H1 (cell line): ENCODE results near the gene TSG101. TPM values are rescaled to one million over a fixed set of nuclear protein-coding genes. Genes with fewer than 3 reads are reported as not detected.

Experiments used
- BACH1 ChIP-seq: IDR thresholded peaks from 2 replicates; pipeline ENCODE4 v1.6.1; 2012; ENCODE audit warnings: low read length, improper control_type of control experiment
- BCL11A ChIP-seq, 2 experiments: IDR thresholded peaks; one replicate each; pipeline ENCODE4 v1.6.1; 2011; ENCODE audit warnings: low read depth in 2 of 2, low read length in 2 of 2, mild to moderate bottlenecking in 2 of 2
- BRCA1 ChIP-seq: IDR thresholded peaks from 2 replicates; pipeline ENCODE4 v1.6.1; 2012; ENCODE audit warnings: low read depth, low read length, improper control_type of control experiment
- FOSL1 ChIP-seq: IDR thresholded peaks from 2 replicates; pipeline ENCODE4 v1.6.1; 2011; ENCODE audit warnings: mild to moderate bottlenecking, low read depth, low read length, moderate library complexity; ENCODE audit not compliant: insufficient read depth
- GABPA ChIP-seq: IDR thresholded peaks from 2 replicates; pipeline ENCODE4 v1.6.1; 2011; ENCODE audit warnings: mild to moderate bottlenecking, low read length, moderate library complexity, borderline replicate concordance; ENCODE audit not compliant: insufficient read depth
- HDAC2 ChIP-seq, 2 experiments: fragments of 300-600 bp in 1 of 2; sonication (generic) in 1 of 2; IDR thresholded peaks; 2 replicates each; pipeline ENCODE4 v1.6.1; 2011 to 2012; ENCODE audit warnings: low read depth in 2 of 2, low read length in 2 of 2, mild to moderate bottlenecking in 2 of 2, moderate library complexity in 2 of 2, borderline replicate concordance in 1 of 2, inconsistent platforms in 1 of 2
- JUND ChIP-seq: IDR thresholded peaks from 2 replicates; pipeline ENCODE4 v1.6.1; 2011; ENCODE audit warnings: mild to moderate bottlenecking, improper control_type of control experiment, low read length
- KDM1A ChIP-seq: fragments of 200-600, 300-600 bp; sonication (generic); IDR thresholded peaks from 2 replicates; pipeline ENCODE4 v1.7.1; 2016; ENCODE audit warnings: mild to moderate bottlenecking, low read length, borderline replicate concordance
- KDM4A ChIP-seq: IDR thresholded peaks from one replicate; pipeline ENCODE4 v1.7.1; 2012; ENCODE audit warnings: low read depth, mild to moderate bottlenecking, moderate library complexity, low read length, inconsistent platforms; ENCODE audit not compliant: severe bottlenecking
- NRF1 ChIP-seq: IDR thresholded peaks from 2 replicates; pipeline ENCODE4 v1.6.1; 2011; ENCODE audit warnings: mild to moderate bottlenecking, low read depth, low read length, improper control_type of control experiment
- POLR2AphosphoS5 ChIP-seq: IDR thresholded peaks from 2 replicates; pipeline ENCODE4 v1.6.1; 2011; ENCODE audit warnings: low read depth, low read length
- RFX5 ChIP-seq: IDR thresholded peaks from 2 replicates; pipeline ENCODE4 v1.6.1; 2011; ENCODE audit warnings: low read depth, low read length, improper control_type of control experiment, borderline replicate concordance
- SAP30 ChIP-seq: fragments of 300-600 bp; sonication (generic); IDR thresholded peaks from 2 replicates; pipeline ENCODE4 v1.7.1; 2012; ENCODE audit warnings: low read length, moderate library complexity, mild to moderate bottlenecking, inconsistent platforms; ENCODE audit not compliant: insufficient read depth, insufficient replicate concordance
- SIN3A ChIP-seq, 2 experiments: IDR thresholded peaks in 1 of 2; conservative IDR thresholded peaks in 1 of 2; 2 replicates each; pipeline ENCODE4 v1.6.1; 2011 to 2012; ENCODE audit warnings: low read length in 2 of 2, improper control_type of control experiment in 1 of 2, low read depth in 1 of 2, mild to moderate bottlenecking in 1 of 2
- SP1 ChIP-seq: IDR thresholded peaks from 2 replicates; pipeline ENCODE4 v1.6.1; 2011; ENCODE audit warnings: low read depth, low read length
- TAF1 ChIP-seq: IDR thresholded peaks from 2 replicates; pipeline ENCODE4 v1.6.1; 2011; ENCODE audit warnings: mild to moderate bottlenecking, low read depth, low read length
- TBP ChIP-seq: IDR thresholded peaks from 2 replicates; pipeline ENCODE4 v1.6.1; 2011; ENCODE audit warnings: low read depth, low read length, improper control_type of control experiment
- YY1 ChIP-seq: IDR thresholded peaks from 2 replicates; pipeline ENCODE4 v1.6.1; 2011; ENCODE audit warnings: low read depth, mild to moderate bottlenecking, low read length
- polyA plus RNA-seq, 7 experiments: library from polyadenylated mRNA; depleted of rRNA in 3 of 7; stranded (reverse) in 5 of 7; unstranded in 2 of 7; fragments of >200 nt in 5 of 7; fragments of 200-250 nt in 2 of 7; gene quantifications; 1 replicate in 5 of 7; 2 replicates in 1 of 7; 4 replicates in 1 of 7; pipeline versions ENCODE4 v1.2.1 to v1.2.3, GENCODE V29; 2011 to 2013; ENCODE audit warnings: missing spikeins in 2 of 7, mixed read lengths in 2 of 7
- total RNA-seq: library from RNA; stranded (reverse); fragmentation: NEBNext Ultra II Directional; extraction: Animal tissue kit (Norgen Biotek cat#: 25700); gene quantifications from 2 replicates; pipeline ENCODE4 v1.2.1, GENCODE V29; 2021
- TF ChIP-seq, protein P1 (sequence below): IDR thresholded peaks from 2 replicates; pipeline ENCODE4 v1.6.1; 2012; ENCODE audit warnings: inconsistent platforms
- TF ChIP-seq, protein P2 (sequence below): IDR thresholded peaks from 2 replicates; pipeline ENCODE4 v1.6.1; 2012; ENCODE audit warnings: low read length, inconsistent platforms
- TF ChIP-seq, protein P3 (sequence below): IDR thresholded peaks from 2 replicates; pipeline ENCODE4 v1.6.1; 2011; ENCODE audit warnings: low read depth, mild to moderate bottlenecking, low read length; ENCODE audit not compliant: insufficient read depth

Gene TSG101
- total and polyA plus RNA-seq, 2 of the 8 experiments (the other 6 are each of a cell fraction or from before 2014, with no cell fraction given) = 50.8 to 151 TPM

DNA sequence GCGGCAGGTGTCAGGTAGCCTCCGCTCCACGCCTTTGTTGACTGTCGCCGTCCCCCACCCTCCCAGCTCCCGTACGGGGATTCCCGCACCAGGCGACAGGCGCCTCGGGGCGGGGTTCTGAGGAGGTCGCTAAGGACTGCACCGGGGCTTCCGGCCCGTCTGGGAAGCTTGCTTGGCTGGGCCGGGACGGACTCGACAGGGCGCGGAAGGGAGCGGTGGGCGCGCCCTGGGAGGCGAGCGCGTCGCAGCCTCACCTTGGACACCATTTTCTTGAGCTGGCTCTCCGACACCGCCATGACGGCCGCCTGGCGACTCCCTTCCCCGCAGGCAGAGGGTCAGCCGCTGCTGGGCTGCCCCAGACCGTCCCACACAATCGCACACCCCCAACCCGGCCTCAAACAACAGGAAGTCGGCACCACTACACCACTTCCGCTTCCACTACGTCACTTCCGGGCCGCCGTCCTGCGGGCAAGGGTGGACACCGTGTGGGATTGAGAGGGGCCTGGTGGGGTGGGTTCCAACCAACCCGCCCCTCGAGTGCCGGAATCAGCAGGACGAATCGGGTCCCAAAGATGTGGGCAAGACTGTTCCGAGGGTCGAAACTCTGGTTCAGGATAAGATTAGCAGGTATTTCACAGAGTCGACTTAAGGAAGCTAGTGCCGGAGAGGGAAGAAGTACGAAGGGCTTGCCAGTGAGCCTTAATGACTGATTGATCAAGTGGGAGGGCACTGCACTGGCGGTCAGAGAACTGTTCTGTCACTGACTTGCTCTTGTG is at the start of gene TSG101 (continued):
- TF ChIP-seq JUND (peak; percentile 19; the same call in 1 of the 2 replicates), SAP30 (peak; percentile 82), BACH1 (no peak), POLR2AphosphoS5 (peak; percentile 98), RFX5 (no peak), NRF1 (no peak), HDAC2 (IDR thresholded peaks at IDR 0.05; ENCODE audit: borderline replicate concordance in 1 of 2, low read depth in 2 of 2, low read length in 2 of 2) (peak in 1 of 2 experiments; percentile 86; a peak in 2 of 4 replicates), GABPA (peak; percentile 97), SIN3A (conservative IDR thresholded peaks at IDR 0.05 in 1 of 2, IDR thresholded peaks at IDR 0.05 in 1 of 2; ENCODE audit: low read depth in 1 of 2, low read length in 2 of 2) (peak in 1 of 2 experiments; percentile 88; a peak in 2 of 4 replicates), TAF1 (peak; percentile 90), YY1 (peak; percentile 81), BRCA1 (no peak), KDM1A (no peak), BCL11A (IDR thresholded peaks at IDR 0.05; ENCODE audit: low read depth in 2 of 2, low read length in 2 of 2) (no peak), KDM4A (peak; percentile 83), TBP (peak; percentile 74), SP1 (no peak), FOSL1 (no peak)
- TF ChIP-seq, protein P1, sequence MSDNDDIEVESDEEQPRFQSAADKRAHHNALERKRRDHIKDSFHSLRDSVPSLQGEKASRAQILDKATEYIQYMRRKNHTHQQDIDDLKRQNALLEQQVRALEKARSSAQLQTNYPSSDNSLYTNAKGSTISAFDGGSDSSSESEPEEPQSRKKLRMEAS = peak; percentile 21; the same call in 1 of the 2 replicates
- TF ChIP-seq, protein P2, sequence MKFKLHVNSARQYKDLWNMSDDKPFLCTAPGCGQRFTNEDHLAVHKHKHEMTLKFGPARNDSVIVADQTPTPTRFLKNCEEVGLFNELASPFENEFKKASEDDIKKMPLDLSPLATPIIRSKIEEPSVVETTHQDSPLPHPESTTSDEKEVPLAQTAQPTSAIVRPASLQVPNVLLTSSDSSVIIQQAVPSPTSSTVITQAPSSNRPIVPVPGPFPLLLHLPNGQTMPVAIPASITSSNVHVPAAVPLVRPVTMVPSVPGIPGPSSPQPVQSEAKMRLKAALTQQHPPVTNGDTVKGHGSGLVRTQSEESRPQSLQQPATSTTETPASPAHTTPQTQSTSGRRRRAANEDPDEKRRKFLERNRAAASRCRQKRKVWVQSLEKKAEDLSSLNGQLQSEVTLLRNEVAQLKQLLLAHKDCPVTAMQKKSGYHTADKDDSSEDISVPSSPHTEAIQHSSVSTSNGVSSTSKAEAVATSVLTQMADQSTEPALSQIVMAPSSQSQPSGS = no peak
- TF ChIP-seq, protein P3, sequence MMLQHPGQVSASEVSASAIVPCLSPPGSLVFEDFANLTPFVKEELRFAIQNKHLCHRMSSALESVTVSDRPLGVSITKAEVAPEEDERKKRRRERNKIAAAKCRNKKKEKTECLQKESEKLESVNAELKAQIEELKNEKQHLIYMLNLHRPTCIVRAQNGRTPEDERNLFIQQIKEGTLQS = no peak
